ENCODE measurements around the gene ELF1. TPM values are rescaled to one million over a fixed set of nuclear protein-coding genes. Genes with fewer than 3 reads are reported as not detected.

Gene ELF1
- total and polyA plus RNA-seq, 2 donors (not counting 3 experiments of a cell fraction or from before 2014, with no cell fraction given): 31.8 to 61.2 TPM

DNA sequence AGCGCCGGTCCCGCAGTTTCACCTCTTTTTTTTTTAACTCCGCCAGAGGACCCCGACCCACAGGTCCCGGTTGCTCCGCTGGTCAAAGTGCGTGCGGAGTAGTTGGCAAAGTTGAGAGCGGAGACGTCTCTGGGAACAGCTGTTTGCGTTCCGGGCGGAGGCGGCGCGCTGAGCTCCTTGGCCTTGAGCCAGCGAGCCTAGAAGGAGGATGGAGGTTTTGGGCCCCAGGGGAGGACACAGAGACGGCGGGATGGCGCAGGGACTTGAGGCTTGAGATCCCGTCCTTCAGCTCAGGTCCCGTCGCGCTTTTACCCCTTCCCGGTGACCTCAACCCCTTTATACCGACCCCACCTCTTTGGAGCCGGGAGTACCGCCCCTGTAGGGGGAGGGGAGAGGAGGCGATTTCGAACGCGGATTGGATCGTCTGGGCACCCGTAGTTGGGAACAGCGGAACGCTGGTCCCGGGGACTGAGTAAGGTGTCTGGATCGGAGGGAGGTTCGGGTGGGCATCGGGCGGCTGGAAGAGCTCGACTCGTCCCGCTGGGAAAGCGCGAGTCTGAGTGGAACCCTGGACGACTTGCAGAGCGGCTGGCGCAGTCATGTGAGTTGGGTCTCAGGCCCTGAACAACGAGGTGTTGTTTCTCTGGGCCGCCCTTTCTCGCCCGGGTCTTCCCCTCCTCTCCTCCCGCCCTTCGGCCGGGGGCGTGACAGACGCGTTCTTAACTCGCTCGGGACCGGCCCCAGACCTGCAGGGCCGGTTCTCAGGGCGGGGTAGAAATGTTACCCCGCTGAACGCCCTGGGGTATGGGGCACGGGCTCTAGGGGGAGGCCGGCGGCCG is 42.2 kb upstream of the ELF1 start, which contains the start of gene WBP4:
WBP4 (plus strand) TSS at position 435 of the 839 bp plus-strand sequence; CDS start at position 600, 165 bp downstream.
- Histone ChIP-seq H4K20me1 (replicated peaks; ENCODE audit: control insufficient read depth, extremely low read depth, insufficient read depth, low read length) (no peaks in the 10 kb centered on the region), H3K79me2 (ENCODE audit: control insufficient read depth, insufficient read depth, low read length) (peaks cover 55% of the 10 kb centered on the region), H3K4me1 (ENCODE audit: control insufficient read depth, extremely low read depth, insufficient read depth, low read length) (peaks cover 49% of the 10 kb centered on the region), H3K4me2 (ENCODE audit: insufficient read depth, low read length) (peak within 1 kb of the TSS; percentile 98), H3K9me3 (replicated peaks; ENCODE audit: control insufficient read depth, insufficient read depth, low read length) (no peaks in the 10 kb centered on the region), H3K9me1 (replicated peaks; ENCODE audit: control insufficient read depth, extremely low read depth, insufficient read depth, low read length) (no peaks in the 10 kb centered on the region), H3K36me3 (ENCODE audit: control insufficient read depth in 2 of 2, extremely low read depth in 1 of 2, insufficient read depth in 2 of 2, low read length in 2 of 2) (peaks cover 0 to 2% of the 10 kb centered on the region in 2 experiments), H3K27me3 (ENCODE audit: control insufficient read depth in 2 of 2, insufficient read depth in 2 of 2, low read length in 2 of 2) (no peaks in the 10 kb centered on the region), H3K27ac (ENCODE audit: insufficient read depth, low read depth, low read length) (peak within 1 kb of the TSS; percentile 93), H2AFZ (ENCODE audit: low read depth, low read length) (peak within 1 kb of the TSS; percentile 97), H3K4me3 (replicated peaks in 1 of 3; ENCODE audit: insufficient read depth in 1 of 3, low read depth in 1 of 3, low read length in 3 of 3) (peak within 1 kb of the TSS; percentile 56 to 96 (median 71)), H3K9ac (replicated peaks; ENCODE audit: extremely low read depth, insufficient read depth, low read length) (peak within 1 kb of the TSS; percentile 93)
- peak; percentile 96 for DNase-seq (ENCODE audit: low read depth, low spot score)
- TF ChIP-seq POLR2AphosphoS5 (IDR thresholded peaks at IDR 0.05; ENCODE audit: insufficient read depth, low read depth, low read length): peak; percentile 61
- TF ChIP-seq POLR2A (IDR thresholded peaks at IDR 0.05; ENCODE audit: low read depth, low read length): peak; percentile 63
- TF ChIP-seq MAX (IDR thresholded peaks at IDR 0.05; ENCODE audit: insufficient read depth, insufficient read length): no peak
- no peak for TF ChIP-seq GATA2 (IDR thresholded peaks at IDR 0.05; ENCODE audit: insufficient read depth, insufficient read length, low read depth, low read length)
- no peak for TF ChIP-seq JUN (IDR thresholded peaks at IDR 0.05; ENCODE audit: borderline replicate concordance, insufficient read depth, insufficient read length, low read depth)
- TF ChIP-seq, protein P1, sequence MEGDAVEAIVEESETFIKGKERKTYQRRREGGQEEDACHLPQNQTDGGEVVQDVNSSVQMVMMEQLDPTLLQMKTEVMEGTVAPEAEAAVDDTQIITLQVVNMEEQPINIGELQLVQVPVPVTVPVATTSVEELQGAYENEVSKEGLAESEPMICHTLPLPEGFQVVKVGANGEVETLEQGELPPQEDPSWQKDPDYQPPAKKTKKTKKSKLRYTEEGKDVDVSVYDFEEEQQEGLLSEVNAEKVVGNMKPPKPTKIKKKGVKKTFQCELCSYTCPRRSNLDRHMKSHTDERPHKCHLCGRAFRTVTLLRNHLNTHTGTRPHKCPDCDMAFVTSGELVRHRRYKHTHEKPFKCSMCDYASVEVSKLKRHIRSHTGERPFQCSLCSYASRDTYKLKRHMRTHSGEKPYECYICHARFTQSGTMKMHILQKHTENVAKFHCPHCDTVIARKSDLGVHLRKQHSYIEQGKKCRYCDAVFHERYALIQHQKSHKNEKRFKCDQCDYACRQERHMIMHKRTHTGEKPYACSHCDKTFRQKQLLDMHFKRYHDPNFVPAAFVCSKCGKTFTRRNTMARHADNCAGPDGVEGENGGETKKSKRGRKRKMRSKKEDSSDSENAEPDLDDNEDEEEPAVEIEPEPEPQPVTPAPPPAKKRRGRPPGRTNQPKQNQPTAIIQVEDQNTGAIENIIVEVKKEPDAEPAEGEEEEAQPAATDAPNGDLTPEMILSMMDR (IDR thresholded peaks at IDR 0.05; ENCODE audit: extremely low read depth in 1 of 2, insufficient read depth in 1 of 2, low read depth in 1 of 2, low read length in 2 of 2): peak in 1 of 2 donors; percentile 25
- ChIA-PET POLR2A (interaction anchor here (0.7 to 1.2 kb wide), 5 partner anchors 9 to 171 kb away, joined by 3 to 5 read pairs (median 4); no protein-coding TSS in a partner anchor), CTCF (interaction anchor here (0.9 to 2.3 kb wide), 7 partner anchors 10 to 238 kb away, joined by 3 to 8 read pairs (median 5); partner anchors contain the start of gene ELF1)
- intact Hi-C loops (cut with micrococcal nuclease): loop anchor here (2.0 to 10.0 kb wide), 5 partner anchors 140 to 901 kb away; partner anchors contain the start of genes MRPS31, NAA16 and VWA8
- dilution Hi-C loops (cut with MboI; ENCODE audit: extremely low pct_ligation_motif_present, low sequenced_read_pairs): no loop called here
- no TSS peak for BruUV-seq (replicated peaks)
- peak; percentile 70 for FAIRE-seq
